Measurements from ENCODE around the gene AAK1. TPM values are rescaled to one million over a fixed set of nuclear protein-coding genes. Genes with fewer than 3 reads are reported as not detected.

AAK1 gene
- total and polyA plus RNA-seq, 2 of the 13 experiments (the other 11 are each of a cell fraction or from before 2014, with no cell fraction given): 9.8 to 10.3 TPM

GRCh38 chr2:69643602-69644505 lies at the start of gene AAK1 (continued):
- TF ChIP-seq, protein P1, sequence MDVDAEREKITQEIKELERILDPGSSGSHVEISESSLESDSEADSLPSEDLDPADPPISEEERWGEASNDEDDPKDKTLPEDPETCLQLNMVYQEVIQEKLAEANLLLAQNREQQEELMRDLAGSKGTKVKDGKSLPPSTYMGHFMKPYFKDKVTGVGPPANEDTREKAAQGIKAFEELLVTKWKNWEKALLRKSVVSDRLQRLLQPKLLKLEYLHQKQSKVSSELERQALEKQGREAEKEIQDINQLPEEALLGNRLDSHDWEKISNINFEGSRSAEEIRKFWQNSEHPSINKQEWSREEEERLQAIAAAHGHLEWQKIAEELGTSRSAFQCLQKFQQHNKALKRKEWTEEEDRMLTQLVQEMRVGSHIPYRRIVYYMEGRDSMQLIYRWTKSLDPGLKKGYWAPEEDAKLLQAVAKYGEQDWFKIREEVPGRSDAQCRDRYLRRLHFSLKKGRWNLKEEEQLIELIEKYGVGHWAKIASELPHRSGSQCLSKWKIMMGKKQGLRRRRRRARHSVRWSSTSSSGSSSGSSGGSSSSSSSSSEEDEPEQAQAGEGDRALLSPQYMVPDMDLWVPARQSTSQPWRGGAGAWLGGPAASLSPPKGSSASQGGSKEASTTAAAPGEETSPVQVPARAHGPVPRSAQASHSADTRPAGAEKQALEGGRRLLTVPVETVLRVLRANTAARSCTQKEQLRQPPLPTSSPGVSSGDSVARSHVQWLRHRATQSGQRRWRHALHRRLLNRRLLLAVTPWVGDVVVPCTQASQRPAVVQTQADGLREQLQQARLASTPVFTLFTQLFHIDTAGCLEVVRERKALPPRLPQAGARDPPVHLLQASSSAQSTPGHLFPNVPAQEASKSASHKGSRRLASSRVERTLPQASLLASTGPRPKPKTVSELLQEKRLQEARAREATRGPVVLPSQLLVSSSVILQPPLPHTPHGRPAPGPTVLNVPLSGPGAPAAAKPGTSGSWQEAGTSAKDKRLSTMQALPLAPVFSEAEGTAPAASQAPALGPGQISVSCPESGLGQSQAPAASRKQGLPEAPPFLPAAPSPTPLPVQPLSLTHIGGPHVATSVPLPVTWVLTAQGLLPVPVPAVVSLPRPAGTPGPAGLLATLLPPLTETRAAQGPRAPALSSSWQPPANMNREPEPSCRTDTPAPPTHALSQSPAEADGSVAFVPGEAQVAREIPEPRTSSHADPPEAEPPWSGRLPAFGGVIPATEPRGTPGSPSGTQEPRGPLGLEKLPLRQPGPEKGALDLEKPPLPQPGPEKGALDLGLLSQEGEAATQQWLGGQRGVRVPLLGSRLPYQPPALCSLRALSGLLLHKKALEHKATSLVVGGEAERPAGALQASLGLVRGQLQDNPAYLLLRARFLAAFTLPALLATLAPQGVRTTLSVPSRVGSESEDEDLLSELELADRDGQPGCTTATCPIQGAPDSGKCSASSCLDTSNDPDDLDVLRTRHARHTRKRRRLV (CRISPR knock-in tag; IDR thresholded peaks at IDR 0.05): peak; percentile 94
- TF ChIP-seq, protein P2, sequence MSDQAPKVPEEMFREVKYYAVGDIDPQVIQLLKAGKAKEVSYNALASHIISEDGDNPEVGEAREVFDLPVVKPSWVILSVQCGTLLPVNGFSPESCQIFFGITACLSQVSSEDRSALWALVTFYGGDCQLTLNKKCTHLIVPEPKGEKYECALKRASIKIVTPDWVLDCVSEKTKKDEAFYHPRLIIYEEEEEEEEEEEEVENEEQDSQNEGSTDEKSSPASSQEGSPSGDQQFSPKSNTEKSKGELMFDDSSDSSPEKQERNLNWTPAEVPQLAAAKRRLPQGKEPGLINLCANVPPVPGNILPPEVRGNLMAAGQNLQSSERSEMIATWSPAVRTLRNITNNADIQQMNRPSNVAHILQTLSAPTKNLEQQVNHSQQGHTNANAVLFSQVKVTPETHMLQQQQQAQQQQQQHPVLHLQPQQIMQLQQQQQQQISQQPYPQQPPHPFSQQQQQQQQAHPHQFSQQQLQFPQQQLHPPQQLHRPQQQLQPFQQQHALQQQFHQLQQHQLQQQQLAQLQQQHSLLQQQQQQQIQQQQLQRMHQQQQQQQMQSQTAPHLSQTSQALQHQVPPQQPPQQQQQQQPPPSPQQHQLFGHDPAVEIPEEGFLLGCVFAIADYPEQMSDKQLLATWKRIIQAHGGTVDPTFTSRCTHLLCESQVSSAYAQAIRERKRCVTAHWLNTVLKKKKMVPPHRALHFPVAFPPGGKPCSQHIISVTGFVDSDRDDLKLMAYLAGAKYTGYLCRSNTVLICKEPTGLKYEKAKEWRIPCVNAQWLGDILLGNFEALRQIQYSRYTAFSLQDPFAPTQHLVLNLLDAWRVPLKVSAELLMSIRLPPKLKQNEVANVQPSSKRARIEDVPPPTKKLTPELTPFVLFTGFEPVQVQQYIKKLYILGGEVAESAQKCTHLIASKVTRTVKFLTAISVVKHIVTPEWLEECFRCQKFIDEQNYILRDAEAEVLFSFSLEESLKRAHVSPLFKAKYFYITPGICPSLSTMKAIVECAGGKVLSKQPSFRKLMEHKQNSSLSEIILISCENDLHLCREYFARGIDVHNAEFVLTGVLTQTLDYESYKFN (CRISPR knock-in tag; conservative IDR thresholded peaks at IDR 0.05): peak; percentile 36
- TF ChIP-seq SP140L (CRISPR knock-in tag; IDR thresholded peaks at IDR 0.05; ENCODE audit: borderline replicate concordance) (no peak), GABPA (IDR thresholded peaks at IDR 0.05; ENCODE audit: low read depth, low read length) (peak; percentile 83), GABPA (CRISPR knock-in tag; IDR thresholded peaks at IDR 0.05; ENCODE audit: low read depth) (peak; percentile 92), TCF12 (IDR thresholded peaks at IDR 0.05) (no peak), TCF12 (CRISPR knock-in tag; IDR thresholded peaks at IDR 0.05) (no peak; the same call in 1 of the 2 replicates), ZNF577 (CRISPR knock-in tag; IDR thresholded peaks at IDR 0.05; ENCODE audit: borderline replicate concordance, low read depth) (no peak), STAG1 (CRISPR knock-in tag; IDR thresholded peaks at IDR 0.05) (no peak), PAWR (CRISPR knock-in tag; IDR thresholded peaks at IDR 0.05; ENCODE audit: borderline replicate concordance) (no peak; the same call in 1 of the 2 replicates), CBX5 (CRISPR knock-in tag; IDR thresholded peaks at IDR 0.05; ENCODE audit: borderline replicate concordance) (no peak), ZNF737 (CRISPR knock-in tag; IDR thresholded peaks at IDR 0.05; ENCODE audit: borderline replicate concordance) (no peak), RXRB (CRISPR knock-in tag; IDR thresholded peaks at IDR 0.05; ENCODE audit: borderline replicate concordance) (no peak), CERS6 (CRISPR knock-in tag; IDR thresholded peaks at IDR 0.05) (no peak), MXD4 (CRISPR knock-in tag; IDR thresholded peaks at IDR 0.05) (0 out of 2 replicates have a peak, but pooled peaks have one; percentile 57), ZSCAN21 (CRISPR knock-in tag; IDR thresholded peaks at IDR 0.05; ENCODE audit: borderline replicate concordance) (peak; percentile 83), ZNF670 (CRISPR knock-in tag; IDR thresholded peaks at IDR 0.05; ENCODE audit: borderline replicate concordance) (no peak)
